PFSK-1 (cell line): ENCODE measurements around the gene TMEM30A.

Source experiments
- POLR2AphosphoS5 ChIP-seq: IDR thresholded peaks from 2 replicates; pipeline ENCODE4 v1.6.1; 2012; ENCODE audit warnings: low read depth, mild to moderate bottlenecking, control low read depth, low read length, moderate library complexity
- REST ChIP-seq, 2 experiments: IDR thresholded peaks; 2 replicates each; pipeline versions ENCODE4 v1.6.1 to v1.8.0; 2011 to 2012; ENCODE audit warnings: low read depth in 2 of 2, low read length in 2 of 2, control low read depth in 1 of 2, inconsistent platforms in 1 of 2, mild to moderate bottlenecking in 1 of 2, moderate library complexity in 1 of 2; ENCODE audit not compliant: insufficient read depth in 1 of 2
- TAF1 ChIP-seq: IDR thresholded peaks from 2 replicates; pipeline ENCODE4 v1.6.1; 2012; ENCODE audit warnings: low read length, control low read depth, borderline replicate concordance; ENCODE audit not compliant: insufficient read depth

DNA sequence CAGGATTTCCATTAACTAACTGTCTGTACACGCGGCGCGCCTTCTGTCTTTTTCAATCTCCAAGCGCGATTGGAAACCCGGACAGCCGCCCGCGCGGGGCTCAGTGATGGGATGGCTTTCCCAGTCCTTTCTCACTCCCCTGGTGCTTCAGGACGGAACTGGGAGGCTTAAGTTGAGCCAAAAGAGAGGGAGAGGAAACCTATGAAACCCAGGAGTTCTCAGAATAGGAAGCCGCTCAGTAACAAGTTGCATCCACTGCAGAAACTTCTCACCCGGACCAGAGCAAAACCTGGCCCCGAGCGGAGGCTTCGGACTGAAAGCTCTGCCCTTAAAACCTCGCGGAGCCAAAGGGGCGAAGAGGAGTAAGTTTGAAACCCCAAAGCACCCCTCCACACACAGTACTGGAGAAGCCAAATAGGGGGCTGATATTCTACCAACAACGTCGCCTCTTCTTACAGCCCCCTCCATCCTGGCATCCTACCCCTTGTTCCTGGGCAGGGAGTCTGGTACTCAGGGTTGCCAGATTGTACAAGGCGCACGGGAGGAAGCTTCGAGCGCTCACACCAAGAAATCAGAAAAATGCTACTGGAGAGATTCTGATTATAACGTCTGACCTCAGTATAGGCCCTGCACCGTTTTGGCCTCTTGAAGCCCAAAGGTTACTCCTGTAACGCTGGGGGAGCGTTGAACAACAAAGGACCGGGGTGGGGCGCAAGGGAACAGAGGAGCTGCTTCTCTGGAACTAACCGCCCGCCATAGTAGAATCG, 77.8 kb downstream of the TMEM30A start:
- TF ChIP-seq POLR2AphosphoS5 (no peak), TAF1 (no peak), REST (IDR thresholded peaks at IDR 0.05; ENCODE audit: insufficient read depth in 1 of 2, low read depth in 2 of 2, low read length in 2 of 2) (no peak)
